ENCODE results near the gene SHB. TPM values are rescaled to one million over a fixed set of nuclear protein-coding genes. Genes with fewer than 3 reads are reported as not detected.

Gene SHB
- total and polyA plus RNA-seq, 2 experiments from 2014 or later: 28.2 to 46.9 TPM

DNA sequence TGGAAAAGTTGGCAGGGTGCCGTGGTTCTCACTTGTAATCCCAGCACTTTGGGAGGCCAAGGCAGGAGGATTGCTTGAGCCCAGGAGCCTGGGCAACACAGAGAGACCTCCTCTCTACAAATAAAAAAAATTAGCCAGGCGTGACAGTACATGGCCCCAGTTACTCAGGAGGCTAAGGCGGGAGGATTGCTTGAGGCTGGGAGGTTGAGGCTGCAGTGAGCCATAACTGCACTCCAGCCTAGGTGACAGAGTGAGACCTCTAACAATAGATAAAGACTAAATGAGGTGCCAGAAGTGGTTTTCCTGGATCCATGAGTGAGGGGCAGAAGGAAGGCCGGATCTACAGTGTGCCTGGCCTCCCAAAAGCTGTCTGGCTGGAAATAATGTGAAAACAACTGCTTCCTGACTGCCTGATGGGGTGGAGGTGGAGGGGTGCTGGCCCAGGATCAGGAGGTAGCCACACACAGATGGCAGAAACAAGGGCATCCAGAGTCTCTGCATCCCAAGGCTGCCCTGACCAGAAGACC lies 4.1 kb downstream of the SHB start:
- Histone ChIP-seq H3K36me3 (no peaks in the 10 kb centered on the region), H3K4me3 (no peak overlapping the region), H3K4me1 (ENCODE audit: low read depth) (peaks cover 45% of the 10 kb centered on the region), H3K9me3 (ENCODE audit: low read depth) (no peaks in the 10 kb centered on the region), H3K27me3 (no peaks in the 10 kb centered on the region), H3K27ac (no peak overlapping the region)
- DNase-seq (ENCODE audit: low read depth in 1 of 2, low spot score in 1 of 2): no peak
- TF ChIP-seq, protein P1, sequence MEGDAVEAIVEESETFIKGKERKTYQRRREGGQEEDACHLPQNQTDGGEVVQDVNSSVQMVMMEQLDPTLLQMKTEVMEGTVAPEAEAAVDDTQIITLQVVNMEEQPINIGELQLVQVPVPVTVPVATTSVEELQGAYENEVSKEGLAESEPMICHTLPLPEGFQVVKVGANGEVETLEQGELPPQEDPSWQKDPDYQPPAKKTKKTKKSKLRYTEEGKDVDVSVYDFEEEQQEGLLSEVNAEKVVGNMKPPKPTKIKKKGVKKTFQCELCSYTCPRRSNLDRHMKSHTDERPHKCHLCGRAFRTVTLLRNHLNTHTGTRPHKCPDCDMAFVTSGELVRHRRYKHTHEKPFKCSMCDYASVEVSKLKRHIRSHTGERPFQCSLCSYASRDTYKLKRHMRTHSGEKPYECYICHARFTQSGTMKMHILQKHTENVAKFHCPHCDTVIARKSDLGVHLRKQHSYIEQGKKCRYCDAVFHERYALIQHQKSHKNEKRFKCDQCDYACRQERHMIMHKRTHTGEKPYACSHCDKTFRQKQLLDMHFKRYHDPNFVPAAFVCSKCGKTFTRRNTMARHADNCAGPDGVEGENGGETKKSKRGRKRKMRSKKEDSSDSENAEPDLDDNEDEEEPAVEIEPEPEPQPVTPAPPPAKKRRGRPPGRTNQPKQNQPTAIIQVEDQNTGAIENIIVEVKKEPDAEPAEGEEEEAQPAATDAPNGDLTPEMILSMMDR (IDR thresholded peaks at IDR 0.05; ENCODE audit: low read depth, low read length): no peak

DNA sequence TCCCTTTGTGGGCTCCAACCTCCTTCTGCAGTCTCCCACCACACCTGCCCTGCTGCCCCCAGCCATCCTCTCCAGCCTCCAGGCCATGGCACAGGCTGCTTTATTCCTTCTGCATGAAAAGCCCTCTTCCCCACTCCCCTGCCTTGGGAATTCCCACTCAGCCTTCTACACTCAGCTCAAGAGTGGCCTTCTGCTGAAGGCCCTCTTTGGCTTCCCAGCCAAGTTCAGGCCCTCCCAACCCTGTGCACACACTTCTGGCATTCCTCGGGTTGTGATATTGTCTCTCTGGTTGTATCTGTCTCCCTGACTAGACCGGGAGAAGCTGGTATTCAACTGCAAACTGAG lies 5.7 kb downstream of the SHB start:
- Histone ChIP-seq H3K9me3 (ENCODE audit: low read depth) (no peaks in the 10 kb centered on the region), H3K4me1 (ENCODE audit: low read depth) (peaks cover 45% of the 10 kb centered on the region), H3K4me3 (no peak overlapping the region), H3K27ac (peak overlapping the region; percentile 80), H3K27me3 (no peaks in the 10 kb centered on the region), H3K36me3 (no peaks in the 10 kb centered on the region)
- no peak for DNase-seq (ENCODE audit: low read depth in 1 of 2, low spot score in 1 of 2)
- TF ChIP-seq, protein P1 (IDR thresholded peaks at IDR 0.05; ENCODE audit: low read depth, low read length): no peak

DNA sequence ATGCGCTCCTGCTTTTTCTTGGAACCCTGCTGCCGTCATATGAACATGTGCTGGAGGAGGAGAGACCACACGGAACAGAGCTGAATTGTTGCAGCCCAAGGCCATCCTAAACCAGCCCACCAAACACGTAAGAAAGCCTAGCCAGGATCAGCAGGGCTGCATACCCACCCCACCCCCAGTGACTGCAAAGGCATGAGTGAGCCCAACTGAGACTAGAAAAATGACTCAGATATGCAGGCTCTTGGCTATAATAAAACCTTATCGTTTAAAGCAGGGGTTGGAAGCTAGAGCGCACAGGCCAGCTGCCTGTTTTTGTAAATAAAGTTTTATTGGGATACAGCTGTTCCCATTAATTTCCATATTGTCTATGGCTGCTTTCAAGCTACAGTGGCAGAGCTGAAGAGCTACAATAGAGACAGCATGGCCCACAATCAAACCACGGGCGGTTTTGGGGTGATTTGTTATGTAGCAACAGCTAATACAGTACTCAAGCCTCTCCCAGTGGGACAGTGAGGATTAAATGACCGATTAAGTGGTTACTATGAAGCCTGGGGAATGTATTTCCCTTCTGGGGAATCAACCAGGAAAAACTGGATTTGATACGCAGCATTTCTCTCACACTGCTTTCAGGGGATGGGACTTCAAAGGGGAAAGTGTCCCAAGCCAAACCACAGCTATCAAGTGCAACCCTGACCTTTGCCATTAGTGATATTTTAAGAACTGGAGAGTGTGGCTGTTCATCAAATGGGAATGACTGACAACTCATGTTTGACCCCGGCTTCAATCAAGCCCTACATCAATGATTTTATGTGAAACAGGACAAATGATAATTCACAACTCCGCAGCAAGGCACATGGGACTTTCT lies 6.3 kb downstream of the SHB start:
- no peaks in the 10 kb centered on the region for H3K27me3 ChIP-seq
- H3K27ac ChIP-seq: peak overlapping the region; percentile 80
- H3K9me3 ChIP-seq (ENCODE audit: low read depth): no peaks in the 10 kb centered on the region
- H3K36me3 ChIP-seq: no peaks in the 10 kb centered on the region
- DNase-seq (ENCODE audit: low read depth in 1 of 2, low spot score in 1 of 2): peak in 1 of 2 donors; percentile 66
- no peak overlapping the region for H3K4me3 ChIP-seq
- TF ChIP-seq, protein P1 (IDR thresholded peaks at IDR 0.05; ENCODE audit: low read depth, low read length): no peak
- peaks cover 47% of the 10 kb centered on the region for H3K4me1 ChIP-seq (ENCODE audit: low read depth)

DNA sequence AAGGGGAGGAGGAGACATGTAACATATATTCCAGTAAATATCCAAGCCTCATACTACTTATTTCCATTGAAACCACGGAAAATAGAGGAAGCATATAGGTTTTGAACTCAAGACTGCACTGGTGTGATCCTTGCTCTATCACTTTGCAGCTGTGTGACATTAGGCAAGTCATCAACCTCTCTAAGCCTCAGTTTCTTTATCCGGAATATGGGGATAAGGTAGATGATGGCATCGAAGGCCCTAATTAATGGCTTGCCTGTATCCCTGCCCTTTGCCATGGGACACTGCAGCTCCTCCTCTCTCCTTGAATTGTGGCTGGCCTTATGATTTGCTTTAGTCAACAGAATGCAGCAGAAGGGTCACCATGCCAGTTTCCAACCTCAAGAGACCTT lies 6.9 kb downstream of the SHB start:
- peaks cover 51% of the 10 kb centered on the region for H3K4me1 ChIP-seq (ENCODE audit: low read depth)
- no peak for DNase-seq (ENCODE audit: low read depth in 1 of 2, low spot score in 1 of 2)

DNA sequence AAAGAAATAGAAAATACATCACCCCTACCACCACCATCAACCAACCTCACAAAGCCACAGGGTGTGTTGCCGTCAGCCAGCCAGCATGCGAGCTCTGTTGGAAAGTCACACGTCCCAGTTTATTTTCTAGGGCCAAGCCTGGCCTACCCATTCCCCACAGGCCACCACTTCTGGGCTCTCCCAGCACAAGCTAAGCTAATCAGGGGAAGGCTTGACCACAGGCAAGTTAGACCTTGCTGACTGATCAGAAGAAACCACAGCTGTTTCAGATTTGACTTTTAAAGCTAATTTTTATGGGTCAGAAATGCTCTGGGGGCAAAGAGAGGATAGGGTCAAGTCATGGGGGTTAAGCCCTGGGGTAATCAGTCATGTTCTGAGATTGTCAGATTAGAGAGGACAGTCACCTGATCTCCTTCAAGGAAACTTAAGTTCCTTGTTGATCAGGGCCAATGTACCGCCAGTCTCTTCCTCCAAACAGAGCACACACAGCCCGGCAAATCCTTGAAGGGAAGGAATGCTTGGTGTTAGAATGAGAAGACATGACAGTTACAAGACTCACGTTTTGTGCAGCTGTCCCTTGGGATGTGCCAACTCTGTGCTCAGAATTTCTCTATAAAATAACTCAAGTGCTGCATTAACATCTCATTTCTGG lies 7.6 kb downstream of the SHB start:
- no peaks in the 10 kb centered on the region for H3K9me3 ChIP-seq (ENCODE audit: low read depth)
- peaks cover 51% of the 10 kb centered on the region for H3K4me1 ChIP-seq (ENCODE audit: low read depth)
- TF ChIP-seq, protein P1 (IDR thresholded peaks at IDR 0.05; ENCODE audit: low read depth, low read length): no peak
- no peak for DNase-seq (ENCODE audit: low read depth in 1 of 2, low spot score in 1 of 2)
- H3K36me3 ChIP-seq: no peaks in the 10 kb centered on the region
- H3K27me3 ChIP-seq: no peaks in the 10 kb centered on the region
- H3K27ac ChIP-seq: peak overlapping the region; percentile 15
- no peak overlapping the region for H3K4me3 ChIP-seq

More for the DNA sequence above, 6.9 kb downstream of the SHB start:
- Histone ChIP-seq H3K9me3 (ENCODE audit: low read depth) (no peaks in the 10 kb centered on the region), H3K36me3 (no peaks in the 10 kb centered on the region), H3K27ac (no peak overlapping the region), H3K27me3 (no peaks in the 10 kb centered on the region), H3K4me3 (no peak overlapping the region)
- TF ChIP-seq, protein P1 (IDR thresholded peaks at IDR 0.05; ENCODE audit: low read depth, low read length): no peak

All from cardiac muscle cell (in vitro differentiated cells and primary cell).